ENCODE results near the gene GLOD4.

GLOD4 gene

DNA sequence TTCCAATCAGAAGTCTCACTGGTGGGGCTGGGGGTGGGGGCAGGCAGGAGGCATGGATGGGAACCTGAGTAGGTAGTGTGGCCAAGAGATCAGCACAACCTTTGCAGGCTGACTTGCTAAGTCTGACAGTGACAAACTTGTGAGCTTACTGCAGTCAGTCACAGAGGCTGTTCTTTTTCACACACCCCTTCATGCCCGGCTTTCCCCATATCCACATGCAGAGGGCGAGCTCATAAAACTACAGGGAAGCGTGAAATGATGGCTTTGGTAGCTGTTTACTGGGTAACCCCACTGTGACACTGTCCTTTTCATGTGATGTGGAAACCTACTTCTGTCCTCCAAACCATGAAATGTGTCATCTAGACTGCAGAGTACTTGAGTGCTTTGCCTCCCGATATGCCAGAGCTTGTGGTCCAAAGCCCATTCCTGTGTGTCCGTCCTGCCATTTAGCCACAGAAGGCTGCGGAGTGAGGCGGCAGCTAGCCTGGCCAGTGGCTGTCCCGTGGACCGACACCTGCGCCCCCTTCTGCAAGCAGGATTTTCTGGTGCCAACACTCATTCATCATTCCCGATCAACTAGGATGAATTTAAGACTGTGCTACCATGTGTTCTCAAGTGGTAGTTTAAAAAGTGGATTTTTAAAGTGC, 39.8 kb downstream of the GLOD4 start:
- no peak for DNase-seq (ENCODE audit: low spot score)

DNA sequence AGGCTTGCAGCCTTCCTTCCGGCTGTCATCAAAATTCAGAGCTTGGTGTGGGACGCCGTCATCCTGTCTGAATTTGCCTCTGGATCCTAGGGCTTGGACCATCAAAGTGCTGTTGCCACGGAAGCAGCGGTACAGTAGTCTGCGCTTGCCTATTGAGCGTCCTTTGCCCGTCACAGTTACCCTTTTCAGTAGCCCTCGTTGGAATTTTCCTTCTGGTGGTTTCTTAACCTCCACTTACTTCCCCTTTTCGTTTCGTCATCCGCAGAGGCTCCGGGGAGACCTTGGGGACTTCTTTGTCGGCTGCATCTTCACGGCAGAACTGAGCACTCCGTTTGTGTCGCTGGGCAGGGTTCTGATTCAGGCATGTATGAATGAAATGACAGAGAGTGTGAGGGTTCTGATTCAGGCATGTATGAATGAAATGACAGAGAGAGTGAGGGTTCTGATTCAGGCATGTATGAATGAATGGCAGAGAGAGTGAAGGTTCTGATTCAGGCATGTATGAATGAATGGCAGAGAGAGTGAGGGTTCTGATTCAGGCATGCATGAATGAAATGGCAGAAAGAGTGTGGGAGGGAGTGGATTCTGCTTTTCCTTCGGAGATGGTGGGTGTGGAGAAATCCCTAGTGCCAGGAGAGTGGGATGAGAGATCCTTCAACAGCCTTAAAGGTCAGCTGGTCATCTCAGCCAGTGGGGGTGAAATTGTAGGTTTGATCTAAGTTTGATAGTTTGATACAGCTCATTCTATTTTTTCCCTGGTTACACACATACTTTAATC, 41.7 kb downstream of the GLOD4 start:
- DNase-seq (ENCODE audit: low spot score): no peak

DNA sequence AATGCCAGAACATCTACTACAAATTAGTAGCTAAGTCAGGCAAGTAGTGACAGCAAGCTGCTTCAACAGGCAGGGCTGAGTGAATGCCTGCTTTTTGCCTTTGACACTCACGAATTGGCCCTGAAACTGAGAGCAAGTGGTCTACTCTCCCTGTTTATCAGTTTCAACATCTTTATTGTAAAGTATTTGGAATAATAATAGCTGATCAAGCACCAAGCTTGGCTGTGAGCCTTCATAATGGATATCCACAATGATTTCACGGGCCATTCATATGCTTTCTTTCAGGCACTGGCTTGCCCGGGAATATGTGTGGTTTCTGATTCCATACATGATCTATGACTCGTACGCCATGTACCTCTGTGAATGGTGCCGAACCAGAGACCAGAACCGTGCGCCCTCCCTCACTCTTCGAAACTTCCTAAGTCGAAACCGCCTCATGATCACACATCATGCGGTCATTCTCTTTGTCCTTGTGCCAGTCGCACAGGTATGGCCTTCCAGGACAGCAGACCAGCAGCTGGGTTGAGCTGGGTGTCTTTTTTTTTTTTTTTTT, 44.4 kb downstream of the GLOD4 start:
- no peak for DNase-seq (ENCODE audit: low spot score)

DNA sequence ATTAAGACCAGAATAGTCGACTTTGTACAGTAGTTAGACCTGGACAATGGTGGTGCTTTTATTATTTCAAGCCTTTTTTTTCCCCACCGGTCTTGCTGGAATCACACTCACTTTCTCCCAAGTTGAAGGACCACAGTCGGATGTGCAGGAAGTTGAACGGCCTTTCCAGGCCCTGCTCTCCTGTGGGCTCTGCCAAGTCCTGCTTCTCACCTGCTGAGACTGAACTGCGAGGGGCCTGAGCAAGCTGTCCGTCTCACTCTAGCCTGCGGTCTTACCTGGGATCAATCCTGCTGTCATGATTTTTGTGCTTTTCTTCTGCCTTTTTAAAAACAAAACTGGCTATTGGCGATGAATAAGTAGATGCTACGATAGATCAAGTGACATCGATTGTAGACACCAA, 48.3 kb downstream of the GLOD4 start:
- no peak for DNase-seq (ENCODE audit: low spot score)

DNA sequence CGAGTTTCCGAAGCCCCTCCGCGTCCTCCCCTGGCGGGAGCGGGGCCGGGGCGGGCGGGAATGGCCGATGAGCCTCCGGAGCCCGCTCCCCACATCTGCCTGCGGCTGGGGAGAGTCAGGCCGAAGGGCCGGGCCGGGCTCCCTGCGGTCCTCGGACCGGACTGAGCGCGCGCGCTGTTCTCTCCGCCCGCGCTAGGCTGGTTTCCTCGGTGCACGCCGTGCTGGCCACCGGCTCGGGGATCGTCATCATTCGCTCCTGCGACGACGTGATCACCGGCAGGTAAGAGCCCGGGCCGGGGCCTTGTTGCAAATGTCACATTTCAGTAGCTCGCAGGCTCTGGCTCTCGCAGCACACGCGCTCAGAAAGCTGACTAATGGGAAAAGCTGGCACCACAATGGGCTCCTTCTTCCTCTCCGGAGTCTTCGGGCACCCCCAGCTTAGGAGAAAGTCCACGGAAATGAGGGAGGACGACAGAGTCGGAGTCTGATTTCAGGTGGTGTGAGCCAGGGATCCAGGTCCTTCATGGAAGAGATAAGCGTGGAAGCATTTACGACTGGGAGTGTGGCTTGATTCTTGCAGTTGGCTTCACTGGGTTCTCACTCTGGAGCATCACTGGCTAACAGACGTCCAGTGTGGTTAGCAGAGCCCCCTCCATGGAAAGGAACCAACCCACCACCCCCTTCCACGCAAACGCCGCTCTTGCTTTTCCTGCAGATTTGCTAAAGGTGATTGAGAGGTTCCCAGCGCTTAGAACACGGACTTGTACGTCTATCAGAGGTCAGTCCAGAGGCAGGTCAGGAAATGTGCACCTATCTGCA, 49.0 kb downstream of the GLOD4 start:
- DNase-seq (ENCODE audit: low spot score): no peak

DNA sequence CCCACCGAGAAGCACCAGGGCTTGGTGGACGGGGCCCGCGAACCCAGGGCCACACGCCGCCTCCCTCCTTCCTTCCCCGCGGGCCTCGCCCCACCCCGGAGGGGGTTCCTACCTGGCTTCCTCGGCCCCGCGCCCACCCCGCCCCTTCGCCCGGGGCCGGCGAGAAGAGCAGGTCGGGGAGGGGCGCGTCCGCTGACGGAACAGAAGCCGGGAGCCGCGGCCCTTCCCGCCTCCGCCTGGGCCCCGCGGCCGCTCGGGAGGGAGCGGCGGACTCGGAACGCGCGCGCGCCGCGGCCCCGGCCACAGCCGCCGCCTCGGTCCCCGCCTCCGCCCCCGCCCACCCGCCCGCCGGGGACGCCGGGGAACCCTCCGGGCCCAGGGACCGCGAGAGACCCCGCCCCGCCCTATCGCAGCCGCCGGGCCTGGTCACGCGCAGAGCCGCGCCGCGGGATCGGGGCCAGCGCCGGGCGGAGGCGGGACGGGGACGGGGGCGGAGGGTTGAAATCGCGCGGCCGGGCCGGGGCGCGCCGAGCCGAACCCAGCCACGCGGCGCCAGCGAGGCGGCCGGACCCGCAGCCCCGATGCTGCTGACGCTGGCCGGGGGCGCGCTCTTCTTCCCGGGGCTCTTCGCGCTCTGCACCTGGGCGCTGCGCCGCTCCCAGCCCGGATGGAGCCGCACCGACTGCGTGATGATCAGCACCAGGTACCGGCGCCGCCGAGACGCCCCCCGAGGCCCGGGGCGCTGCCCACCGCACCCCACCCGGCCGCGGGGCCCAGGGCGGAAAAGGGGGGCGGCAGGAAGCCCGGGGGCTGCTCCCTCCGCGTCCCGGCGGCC, 49.8 kb downstream of the GLOD4 start, which contains the start of gene TLCD3A:
TSS of gene TLCD3A (plus strand) at position 530 of the 835 bp plus-strand sequence. CDS start at position 582, 52 bp downstream.
- peak; percentile 87 for DNase-seq (ENCODE audit: low spot score)

DNA sequence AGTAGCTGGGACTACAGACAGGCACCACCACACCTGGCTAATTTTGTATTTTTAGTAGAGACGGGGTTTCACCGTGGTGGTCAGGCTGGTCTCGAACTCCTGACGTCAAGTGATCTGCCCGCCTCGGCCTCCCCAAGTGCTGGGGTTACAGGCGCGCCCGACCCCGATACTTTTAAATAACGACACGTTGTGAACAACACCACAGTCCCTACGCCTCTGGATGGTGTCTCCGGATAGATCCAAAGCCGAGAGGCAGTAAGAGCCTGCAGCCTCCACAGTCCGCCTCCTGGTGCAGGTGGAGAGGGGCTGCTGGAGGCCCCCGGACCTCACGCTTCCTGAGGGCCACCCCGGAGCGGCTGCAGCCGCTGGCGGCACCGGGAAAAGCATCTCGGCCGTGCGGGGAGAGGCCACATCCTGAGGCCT, 50.4 kb downstream of the GLOD4 start:
- DNase-seq (ENCODE audit: low spot score): no peak

DNA sequence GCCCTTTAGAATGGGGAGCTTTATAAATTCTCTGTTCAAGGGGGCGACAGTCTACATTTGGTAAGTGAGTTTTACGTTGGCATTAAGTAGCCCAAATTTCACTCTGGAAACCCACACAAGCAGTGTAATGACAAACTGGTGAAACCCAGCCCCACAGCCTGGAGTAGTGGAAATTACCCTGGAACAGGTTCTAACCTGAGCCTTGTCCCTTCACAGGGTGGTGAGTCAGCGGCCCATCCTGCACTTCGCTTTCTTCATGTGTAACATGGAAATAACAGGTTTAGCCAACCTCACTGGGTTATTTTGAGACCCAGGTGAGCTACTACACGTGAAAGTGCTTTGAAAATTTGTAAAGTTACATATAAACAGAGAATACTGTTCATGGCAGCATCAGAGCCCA, 53.2 kb downstream of the GLOD4 start:
- DNase-seq (ENCODE audit: low spot score): no peak

DNA sequence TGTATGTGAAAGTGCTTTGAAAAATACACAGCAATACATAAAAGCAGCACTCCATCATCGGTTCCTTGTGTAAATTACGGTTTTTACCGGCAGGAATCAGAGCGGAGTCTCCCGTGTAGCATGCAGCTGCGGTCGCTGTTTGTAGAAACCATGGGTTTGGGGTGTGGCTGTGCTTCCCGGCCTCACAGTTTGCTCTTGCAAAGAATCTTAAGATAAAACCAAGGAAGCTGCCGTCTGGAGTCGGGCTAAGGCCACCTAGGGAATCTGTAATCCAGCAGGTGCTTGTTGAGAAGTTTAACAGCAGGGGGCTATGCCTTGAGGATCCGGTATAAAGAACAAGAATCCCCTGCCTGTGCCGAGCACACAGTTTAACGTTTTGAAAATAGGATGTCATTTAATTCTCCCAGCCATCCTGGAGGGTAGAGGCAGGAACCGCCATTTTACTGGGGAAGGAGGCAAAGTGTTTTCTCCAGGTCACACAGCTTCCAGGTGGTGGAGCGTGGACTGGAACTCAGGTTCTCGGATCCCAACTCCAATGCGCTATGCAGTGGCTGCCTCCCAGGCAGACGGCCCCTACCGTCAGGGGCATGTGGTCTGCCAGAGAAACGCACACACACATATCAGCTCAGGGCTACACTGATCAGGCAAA, 55.7 kb downstream of the GLOD4 start:
- no peak for DNase-seq (ENCODE audit: low spot score)

DNA sequence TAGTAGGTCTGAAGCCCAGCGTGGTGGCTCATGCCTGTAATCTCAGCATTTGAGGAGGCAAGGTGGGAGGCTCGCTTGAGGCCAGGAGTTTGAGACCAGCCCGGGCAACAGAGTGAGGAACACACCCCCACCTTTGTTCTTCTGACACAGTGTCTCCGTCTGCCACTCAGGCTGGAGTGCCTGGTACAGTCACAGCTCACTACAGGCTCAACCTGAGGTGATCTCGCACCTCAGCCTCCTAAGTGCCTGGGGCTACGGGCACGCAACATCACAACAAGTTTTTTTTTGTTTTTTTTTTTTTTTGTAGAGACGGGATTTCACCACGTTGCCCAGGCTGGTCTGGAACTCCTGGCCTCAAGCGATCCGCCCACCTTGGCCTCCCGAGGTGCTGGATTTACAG, 56.3 kb downstream of the GLOD4 start:
- DNase-seq (ENCODE audit: low spot score): no peak

DNA sequence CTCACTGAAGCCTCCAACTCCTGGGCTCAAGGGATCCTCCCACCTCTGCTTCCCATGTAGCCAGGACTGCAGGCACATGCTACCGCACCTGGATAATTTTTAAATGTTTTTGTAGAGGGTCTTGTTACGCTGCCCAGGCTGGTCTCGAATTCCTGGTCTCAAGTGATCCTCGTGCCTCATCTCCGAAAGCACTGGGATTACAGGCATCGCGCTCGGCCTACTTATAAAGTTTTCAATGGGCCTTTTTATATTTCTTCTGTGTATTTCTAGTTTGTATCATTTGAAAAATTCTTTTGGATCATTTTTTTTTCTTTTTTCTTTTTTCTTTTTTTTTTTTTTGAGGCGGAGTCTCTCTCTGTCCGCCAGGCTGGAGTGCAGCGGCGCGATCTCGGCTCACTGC, 57.0 kb downstream of the GLOD4 start:
- no peak for DNase-seq (ENCODE audit: low spot score)

DNA sequence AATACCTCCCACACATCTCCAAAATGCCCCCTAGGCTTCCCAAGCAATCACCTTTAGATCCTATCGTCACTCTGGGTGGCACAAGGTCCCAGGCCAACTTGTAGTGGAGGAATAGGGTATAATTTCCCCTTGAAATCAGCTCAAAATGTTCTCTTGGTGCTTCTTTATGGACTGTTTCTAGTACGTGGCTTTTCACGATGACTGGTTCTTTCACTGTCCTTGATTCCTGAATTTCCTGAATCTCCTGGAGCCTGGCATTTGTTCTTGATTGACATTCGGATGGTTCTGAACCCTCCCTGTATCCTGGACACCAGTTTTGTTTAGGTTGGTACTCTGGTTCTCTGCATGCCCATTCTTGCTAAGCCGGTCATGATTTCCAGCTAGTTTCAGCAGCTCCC, 60.5 kb downstream of the GLOD4 start:
- DNase-seq (ENCODE audit: low spot score): no peak

DNA sequence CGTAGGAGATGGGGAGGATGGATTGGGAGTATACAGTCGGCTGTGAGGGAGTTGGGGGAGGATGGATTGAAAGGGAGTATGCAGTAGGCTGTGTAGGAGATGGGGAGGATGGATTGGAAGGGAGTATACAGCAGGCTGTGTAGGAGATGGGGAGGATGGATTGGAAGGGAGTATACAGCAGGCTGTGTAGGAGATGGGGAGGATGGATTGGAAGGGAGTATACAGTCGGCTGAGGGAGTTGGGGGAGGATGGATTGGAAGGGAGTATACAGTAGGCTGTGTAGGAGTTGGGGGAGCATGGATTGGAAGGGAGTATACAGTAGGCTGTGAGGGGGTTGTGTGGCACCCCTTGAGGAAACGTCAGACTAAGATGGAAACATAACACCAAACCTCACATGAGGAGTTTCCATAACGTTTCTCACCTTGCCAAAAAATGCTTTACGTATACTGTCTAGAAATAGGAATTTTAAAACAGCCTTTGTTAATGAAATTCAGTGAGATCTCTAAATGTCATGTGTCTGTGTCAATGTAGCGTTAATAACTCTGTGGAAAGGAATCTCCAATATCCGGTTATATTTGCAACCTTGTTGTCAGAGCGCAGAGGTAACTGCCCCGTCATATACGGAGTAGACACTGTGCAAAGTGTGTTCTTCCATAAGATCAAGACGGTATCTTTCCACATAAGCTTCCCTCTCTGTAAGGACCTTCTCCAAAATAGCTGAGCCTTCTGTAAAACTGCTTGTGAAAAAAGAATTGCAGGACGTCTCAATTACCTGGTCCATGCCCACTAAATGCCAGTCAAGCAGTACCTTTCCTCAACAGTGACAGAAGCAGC, 61.2 kb downstream of the GLOD4 start:
- no peak for DNase-seq (ENCODE audit: low spot score)

DNA sequence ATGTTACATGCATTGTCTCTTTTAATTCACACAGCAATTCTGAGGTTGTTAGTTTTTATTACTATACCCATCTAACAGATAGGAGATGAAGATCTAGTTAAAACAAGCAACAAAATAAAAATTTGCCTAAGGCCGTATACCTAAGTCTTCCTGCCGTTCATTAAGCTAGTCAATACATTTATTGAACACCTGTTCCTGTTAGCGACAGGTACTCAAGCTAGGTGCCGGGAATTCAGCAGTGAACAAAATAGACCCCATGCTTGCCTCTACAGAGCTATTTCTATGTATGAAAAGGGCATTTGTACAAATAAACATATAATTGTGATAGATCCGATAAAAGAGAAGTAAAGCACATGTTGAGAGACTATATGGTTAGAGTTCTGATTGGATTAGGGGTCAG, 64.0 kb downstream of the GLOD4 start:
- DNase-seq (ENCODE audit: low spot score): no peak

Measured in D341Med (cell line).